ENCODE data around the gene TMEM132C.

The TMEM132C gene

DNA sequence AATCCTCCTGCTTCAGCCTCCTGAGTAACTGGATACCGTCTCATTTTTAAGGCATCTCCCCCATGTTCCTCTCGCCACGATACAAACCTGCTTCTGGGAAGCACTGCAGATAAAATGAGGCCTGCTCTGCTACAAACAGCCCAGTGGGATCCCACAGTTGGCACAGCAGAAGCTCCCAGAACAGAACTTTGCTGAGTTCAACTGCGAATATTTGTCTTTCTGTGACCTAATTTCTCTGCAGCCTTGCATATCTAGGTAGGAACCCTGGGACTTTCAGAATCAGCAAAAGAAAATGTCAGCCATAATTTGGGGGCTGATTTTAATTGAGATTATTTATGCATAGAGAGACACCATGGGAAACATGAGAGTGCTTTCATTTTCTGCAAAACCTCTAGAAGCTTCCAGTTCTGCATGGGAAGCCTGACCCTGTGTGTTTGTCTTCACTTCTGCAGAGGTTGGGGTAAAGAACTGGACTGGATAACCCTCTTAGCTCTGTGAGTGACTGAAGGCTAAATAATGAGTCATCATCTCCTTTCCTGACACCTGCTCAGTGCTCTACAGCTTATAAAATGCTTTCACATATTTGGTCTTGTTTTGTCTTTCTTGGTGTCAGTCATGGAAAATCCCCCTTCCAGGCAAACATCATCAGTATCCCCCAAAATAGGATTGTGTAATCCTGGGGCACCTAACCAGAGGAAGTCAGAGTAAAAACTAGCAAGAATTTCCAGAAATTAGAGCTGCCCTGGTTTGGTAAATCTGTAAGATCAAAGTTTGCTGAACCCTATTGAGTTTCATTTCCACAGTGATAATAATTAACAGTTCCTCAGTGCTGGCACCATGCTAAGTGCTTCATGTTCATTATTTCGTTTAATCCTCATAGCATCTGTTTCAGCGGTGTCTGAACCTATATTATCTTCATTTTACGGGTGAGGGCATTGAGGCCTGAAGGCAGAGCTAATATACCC, 371.0 kb downstream of the TMEM132C start:
- peak; percentile 32 for DNase-seq (ENCODE audit: low spot score)
- TF ChIP-seq, protein P1, sequence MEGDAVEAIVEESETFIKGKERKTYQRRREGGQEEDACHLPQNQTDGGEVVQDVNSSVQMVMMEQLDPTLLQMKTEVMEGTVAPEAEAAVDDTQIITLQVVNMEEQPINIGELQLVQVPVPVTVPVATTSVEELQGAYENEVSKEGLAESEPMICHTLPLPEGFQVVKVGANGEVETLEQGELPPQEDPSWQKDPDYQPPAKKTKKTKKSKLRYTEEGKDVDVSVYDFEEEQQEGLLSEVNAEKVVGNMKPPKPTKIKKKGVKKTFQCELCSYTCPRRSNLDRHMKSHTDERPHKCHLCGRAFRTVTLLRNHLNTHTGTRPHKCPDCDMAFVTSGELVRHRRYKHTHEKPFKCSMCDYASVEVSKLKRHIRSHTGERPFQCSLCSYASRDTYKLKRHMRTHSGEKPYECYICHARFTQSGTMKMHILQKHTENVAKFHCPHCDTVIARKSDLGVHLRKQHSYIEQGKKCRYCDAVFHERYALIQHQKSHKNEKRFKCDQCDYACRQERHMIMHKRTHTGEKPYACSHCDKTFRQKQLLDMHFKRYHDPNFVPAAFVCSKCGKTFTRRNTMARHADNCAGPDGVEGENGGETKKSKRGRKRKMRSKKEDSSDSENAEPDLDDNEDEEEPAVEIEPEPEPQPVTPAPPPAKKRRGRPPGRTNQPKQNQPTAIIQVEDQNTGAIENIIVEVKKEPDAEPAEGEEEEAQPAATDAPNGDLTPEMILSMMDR (IDR thresholded peaks at IDR 0.05; ENCODE audit: extremely low read depth, missing control alignments), result no peak

DNA sequence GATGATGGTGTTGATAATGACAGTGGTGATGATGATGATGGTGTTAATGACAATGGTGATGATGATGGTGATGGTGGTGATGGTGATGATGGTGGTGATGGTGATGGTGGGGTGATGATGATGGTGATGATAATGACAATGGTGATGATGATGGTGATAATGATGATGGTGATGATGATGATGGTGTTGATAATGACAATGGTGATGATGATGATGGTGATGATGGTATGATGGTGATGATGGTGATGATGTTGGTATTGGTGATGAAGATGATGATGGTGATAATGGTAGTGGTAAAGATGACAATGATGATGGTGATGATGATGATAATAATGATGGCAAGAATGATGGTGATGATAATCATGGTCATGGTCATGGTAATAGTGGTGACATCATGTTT, 372.1 kb downstream of the TMEM132C start:
- TF ChIP-seq, protein P1 (IDR thresholded peaks at IDR 0.05; ENCODE audit: extremely low read depth, missing control alignments), result no peak
- DNase-seq (ENCODE audit: low spot score), result no peak

DNA sequence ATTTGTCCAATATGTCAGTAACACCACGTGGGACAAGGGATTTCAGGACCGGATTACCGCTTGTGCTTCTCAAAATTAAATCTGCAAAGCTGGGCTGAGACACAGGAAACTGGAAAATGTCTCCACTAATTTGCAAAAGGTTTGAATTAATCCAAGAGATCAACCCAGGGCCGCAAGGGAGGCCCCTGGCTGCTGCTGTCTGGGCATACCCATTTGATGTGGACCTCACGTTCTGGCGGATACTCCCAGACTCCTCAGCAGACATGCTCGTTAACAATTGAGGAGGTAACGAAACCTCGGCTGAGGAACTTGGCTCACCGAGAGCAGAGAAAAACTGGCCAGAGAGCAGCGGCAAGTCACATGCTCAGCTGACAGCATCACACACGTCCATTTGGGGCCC, 376.2 kb downstream of the TMEM132C start:
- TF ChIP-seq, protein P1 (IDR thresholded peaks at IDR 0.05; ENCODE audit: extremely low read depth, missing control alignments), result no peak
- no peak for DNase-seq (ENCODE audit: low spot score)

DNA sequence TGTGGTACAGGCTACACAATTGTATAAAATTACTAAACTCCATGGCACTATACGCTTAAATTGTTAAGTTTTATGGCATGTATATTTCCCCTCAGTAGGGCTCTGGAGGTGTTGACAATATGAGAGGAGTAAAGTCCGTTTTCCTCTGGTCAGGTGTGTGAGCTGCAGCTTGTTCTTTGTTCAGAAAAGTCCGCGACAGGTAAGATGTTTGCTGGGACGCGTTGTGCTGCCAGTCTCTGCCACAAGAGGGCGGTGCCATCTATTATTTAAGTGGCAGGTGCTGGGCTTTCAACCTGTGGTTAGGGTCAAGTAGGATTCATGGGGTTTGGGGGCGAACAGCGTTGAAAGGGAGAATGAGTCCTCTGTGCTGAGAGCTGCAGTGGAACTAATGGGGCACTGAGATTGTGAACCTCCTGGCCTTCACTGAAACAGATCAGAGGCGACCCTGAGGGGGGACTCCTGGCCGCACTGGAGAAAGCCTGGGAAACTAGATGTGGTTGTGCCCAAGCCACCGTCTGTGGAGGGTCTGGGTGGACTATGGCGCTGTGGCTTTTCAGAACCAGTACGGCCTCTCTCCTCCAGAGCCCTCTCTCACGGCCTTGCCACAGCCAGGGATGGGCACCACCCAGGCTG, 377.8 kb downstream of the TMEM132C start:
- TF ChIP-seq, protein P1 (IDR thresholded peaks at IDR 0.05; ENCODE audit: extremely low read depth, missing control alignments), result peak; percentile 70
- DNase-seq (ENCODE audit: low spot score), result peak; percentile 63

DNA sequence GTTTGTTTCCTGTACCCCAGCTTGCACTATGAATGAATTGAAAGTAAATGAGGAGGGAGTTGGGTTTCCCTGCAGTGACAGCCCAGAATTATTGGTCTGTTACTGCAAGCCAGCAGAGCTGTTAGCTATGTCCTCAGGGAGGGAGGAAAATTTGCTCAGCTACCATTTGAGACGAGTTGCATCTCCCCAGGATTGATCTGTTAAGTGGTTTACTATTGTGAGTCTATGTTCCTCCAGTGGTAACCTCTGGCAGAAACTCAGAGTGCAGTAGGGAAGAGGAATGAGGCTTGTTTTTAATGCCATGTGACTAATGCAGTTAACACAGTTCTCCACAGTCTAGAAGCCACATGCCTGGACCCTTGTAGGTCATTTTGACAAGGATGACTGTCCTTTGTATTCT, 382.9 kb downstream of the TMEM132C start:
- TF ChIP-seq, protein P1 (IDR thresholded peaks at IDR 0.05; ENCODE audit: extremely low read depth, missing control alignments), result no peak
- no peak for DNase-seq (ENCODE audit: low spot score)

DNA sequence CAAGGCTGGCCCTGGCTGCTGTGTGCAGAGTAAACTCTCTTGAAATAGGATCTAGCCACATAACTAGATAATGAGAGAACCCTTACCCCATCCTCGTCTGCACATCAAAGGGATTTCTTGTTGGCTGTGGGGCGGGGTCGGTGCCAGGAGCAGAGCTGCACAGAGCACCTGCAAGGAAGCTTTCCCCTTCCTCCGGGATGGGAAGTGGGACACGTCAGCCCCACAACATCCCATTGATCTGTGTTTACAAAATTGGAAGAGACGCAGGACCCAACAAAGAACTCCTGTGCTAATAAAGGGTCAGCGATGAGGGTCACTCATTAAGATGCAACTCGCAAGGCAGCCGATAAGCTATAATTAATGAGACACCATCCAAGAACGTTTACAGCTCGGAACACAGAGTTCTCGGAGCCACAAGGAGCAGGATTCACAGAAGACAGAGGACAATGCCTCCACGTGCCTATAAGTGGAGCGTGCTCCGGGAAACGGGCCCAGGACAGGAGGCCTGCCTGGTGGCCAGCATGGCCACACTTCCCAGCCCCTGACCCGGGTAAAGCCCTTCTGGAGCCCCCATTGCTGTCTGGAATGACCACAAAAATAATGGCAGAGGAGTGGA, 385.3 kb downstream of the TMEM132C start:
- no peak for DNase-seq (ENCODE audit: low spot score)
- TF ChIP-seq, protein P1 (IDR thresholded peaks at IDR 0.05; ENCODE audit: extremely low read depth, missing control alignments), result no peak

DNA sequence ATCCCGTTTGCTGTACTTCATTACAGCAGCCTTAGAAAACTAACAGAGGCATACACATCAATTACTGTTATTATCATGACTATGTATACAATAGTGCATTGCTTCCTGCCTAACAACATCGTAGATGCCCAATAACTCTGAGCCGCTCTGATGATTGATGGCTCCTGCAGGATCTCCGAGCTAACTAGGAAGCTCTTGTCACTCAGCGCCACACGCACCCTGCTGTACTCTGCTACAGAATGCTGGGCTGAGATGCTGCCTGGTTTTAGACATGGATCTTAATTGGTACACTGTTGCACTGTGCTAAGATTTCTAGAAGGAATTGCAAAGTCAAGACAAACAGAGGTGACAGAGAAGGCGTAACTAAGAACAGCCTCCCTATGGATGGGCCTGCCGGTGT, 387.5 kb downstream of the TMEM132C start:
- TF ChIP-seq, protein P1 (IDR thresholded peaks at IDR 0.05; ENCODE audit: extremely low read depth, missing control alignments), result no peak
- no peak for DNase-seq (ENCODE audit: low spot score)

All from GM20000 (cell line).